PC-3 (cell line): Measurements from ENCODE around the gene MAML2. TPM values are rescaled to one million over a fixed set of nuclear protein-coding genes. Genes with fewer than 3 reads are reported as not detected.

Experiments
- ATAC-seq: fragments of 200-7000 bp; cut with Tn5 transposase; 2 replicates; pipeline ENCODE4 v1.9.1; 2020; ENCODE audit warnings: mild to moderate bottlenecking, moderate library complexity
- BruUV-seq: library from RNA; stranded (reverse); fragments of 400-500 nt; replicated peaks from 2 replicates; lab custom pipeline; 2021; lab: Mats Ljungman, UMichigan
- CTCF ChIA-PET: fragments of 300-600 bp; sonication (Branson Sonifier 250); formaldehyde crosslinking; loops from one replicate; lab custom pipeline; 2022; ENCODE audit warnings: antibody characterized with exemption; lab: Charles Lee
- POLR2A ChIA-PET: fragments of 300-600 bp; sonication (Branson Sonifier 250); formaldehyde crosslinking; loops from one replicate; lab custom pipeline; 2022; ENCODE audit warnings: antibody characterized with exemption; ENCODE audit not compliant: unreplicated experiment; lab: Charles Lee
- DNase-seq: peaks from one replicate; pipeline ENCODE4 v3.0.0-alpha.2; 2015
- H2AFZ ChIP-seq: fragments of 300-600 bp; sonication (generic); 2 replicates; pipeline ENCODE4 v1.6.0; 2016; ENCODE audit warnings: antibody characterized with exemption, low read length
- H3F3A ChIP-seq: fragments of 300-600 bp; sonication (generic); one replicate; pipeline ENCODE4 v1.6.0; 2017; ENCODE audit warnings: antibody characterized with exemption, low read length, control low read depth, mild to moderate bottlenecking; ENCODE audit not compliant: unreplicated experiment
- H3K27ac ChIP-seq: fragments of 300-600 bp; sonication (generic); 2 replicates; pipeline ENCODE4 v1.5.1; 2016; ENCODE audit warnings: mild to moderate bottlenecking, low read length
- H3K27me3 ChIP-seq: fragments of 300-600 bp; sonication (generic); 2 replicates; pipeline ENCODE4 v1.6.1; 2016; ENCODE audit warnings: low read length, mixed read lengths
- H3K36me3 ChIP-seq: fragments of 300-600 bp; sonication (generic); 2 replicates; pipeline ENCODE4 v1.6.1; 2016; ENCODE audit warnings: low read depth, mixed run types, low read length, mixed read lengths
- H3K4me1 ChIP-seq: fragments of 300-600 bp; sonication (generic); 2 replicates; pipeline ENCODE4 v1.5.1; 2016; ENCODE audit warnings: low read length; ENCODE audit not compliant: insufficient read depth
- H3K4me2 ChIP-seq: fragments of 300-600 bp; sonication (generic); 2 replicates; pipeline ENCODE4 v1.6.0; 2016; ENCODE audit warnings: low read length
- H3K4me3 ChIP-seq: fragments of 300-600 bp; sonication (generic); 2 replicates; pipeline ENCODE4 v1.5.1; 2016; ENCODE audit warnings: mild to moderate bottlenecking, low read length, mixed read lengths
- H3K79me2 ChIP-seq: fragments of 300-600 bp; sonication (generic); 2 replicates; pipeline ENCODE4 v1.6.1; 2017; ENCODE audit warnings: low read length, mixed read lengths
- H3K9ac ChIP-seq: fragments of 300-600 bp; sonication (generic); 2 replicates; pipeline ENCODE4 v1.6.0; 2016; ENCODE audit warnings: mild to moderate bottlenecking, low read length
- H3K9me2 ChIP-seq: fragments of 300-600 bp; sonication (generic); replicated peaks from 2 replicates; pipeline ENCODE4 v1.6.1; 2016; ENCODE audit warnings: mixed run types, low read length, mixed read lengths
- H3K9me3 ChIP-seq: fragments of 300-600 bp; sonication (generic); 2 replicates; pipeline ENCODE4 v1.6.1; 2016; ENCODE audit warnings: low read length, mixed read lengths
- H4K20me1 ChIP-seq: fragments of 300-600 bp; sonication (generic); 2 replicates; pipeline ENCODE4 v1.6.1; 2016; ENCODE audit warnings: low read length, mixed read lengths
- CTCF ChIP-seq: fragments of 300-600 bp; sonication (generic); conservative IDR thresholded peaks from 2 replicates; pipeline ENCODE4 v1.5.1; 2017; ENCODE audit warnings: antibody characterized with exemption, low read depth, mild to moderate bottlenecking, low read length
- EZH2 ChIP-seq: fragments of 300-600 bp; sonication (generic); IDR thresholded peaks from one replicate; pipeline ENCODE4 v1.6.1; 2017; ENCODE audit warnings: antibody characterized with exemption, mild to moderate bottlenecking, low read length; ENCODE audit not compliant: unreplicated experiment
- EZH2phosphoT487 ChIP-seq: fragments of 300-600 bp; sonication (generic); IDR thresholded peaks from 2 replicates; pipeline ENCODE4 v1.6.1; 2018; ENCODE audit warnings: mild to moderate bottlenecking, antibody characterized with exemption, low read length, borderline replicate concordance
- intact Hi-C: fragments of 100-400 bp; cut with micrococcal nuclease; formaldehyde crosslinking; loops from 2 replicates; pipeline ENCODE4 v1.9.0; 2023
- total RNA-seq: library from RNA; depleted of rRNA; stranded (reverse); fragments of >200 nt; gene quantifications from 2 replicates; pipeline ENCODE4 v1.2.3, GENCODE V29; 2014

MAML2 gene
- total RNA-seq, 1 experiment from 2014 or later: 10.9 TPM

- peaks cover 23% of the 10 kb centered on the region for H3F3A ChIP-seq
- peak overlapping the region; percentile 90 for H3K9ac ChIP-seq
- ATAC-seq: peak; percentile 68
- peaks cover 90% of the 10 kb centered on the region for H3K4me1 ChIP-seq
- TSS peak; percentile 96 for BruUV-seq
- H2AFZ ChIP-seq: 0 out of 2 replicates have a peak overlapping the region, but pooled peaks have one; percentile 6
- H3K27ac ChIP-seq: peak overlapping the region; percentile 96
- no peaks in the 10 kb centered on the region for H4K20me1 ChIP-seq
- intact Hi-C loops: loop anchor here (1.0 to 2.0 kb wide), 4 partner anchors 32 to 516 kb away; partner anchors contain the start of genes CCDC82 and CEP57
- no peaks in the 10 kb centered on the region for H3K27me3 ChIP-seq
- peaks cover 60% of the 10 kb centered on the region for H3K79me2 ChIP-seq
- no peak for TF ChIP-seq EZH2
- no peak for TF ChIP-seq CTCF
- peak overlapping the region; percentile 60 for H3K4me3 ChIP-seq
- peak overlapping the region; percentile 86 for H3K4me2 ChIP-seq
- no peaks in the 10 kb centered on the region for H3K36me3 ChIP-seq
- peak; percentile 100 for DNase-seq
- H3K9me2 ChIP-seq: no peaks in the 10 kb centered on the region
- CTCF ChIA-PET: interaction anchor here (1.1 to 2.0 kb wide), 2 partner anchors 36 to 162 kb away, joined by 4 to 11 read pairs; partner anchors contain the start of gene MAML2
- H3K9me3 ChIP-seq: no peaks in the 10 kb centered on the region
- POLR2A ChIA-PET: interaction anchor here (0.6 to 1.0 kb wide), 6 partner anchors 33 to 478 kb away, joined by 3 to 11 read pairs (median 6); partner anchors contain the start of genes CCDC82, JRKL and MAML2
These were observed 35.8 kb downstream of the MAML2 start for GRCh38 chr11:96306933-96307775.

GRCh38 chr11:96306600-96306932, 36.4 kb downstream of the MAML2 start:
- DNase-seq: no peak
- ChIA-PET POLR2A (interaction anchor here (0.6 to 1.0 kb wide), 5 partner anchors 32 to 477 kb away, joined by 5 to 11 read pairs (median 7); partner anchors contain the start of genes CCDC82, JRKL and MAML2), CTCF (interaction anchor here (1.1 to 2.0 kb wide), 2 partner anchors 37 to 162 kb away, joined by 4 to 11 read pairs; partner anchors contain the start of gene MAML2)
- H3K9me3 ChIP-seq: no peaks in the 10 kb centered on the region
- peak overlapping the region; percentile 53 for H3K4me3 ChIP-seq
- H3K36me3 ChIP-seq: no peaks in the 10 kb centered on the region
- no peaks in the 10 kb centered on the region for H3K9me2 ChIP-seq
- H2AFZ ChIP-seq: 0 out of 2 replicates have a peak overlapping the region, but pooled peaks have one; percentile 6
- intact Hi-C loops: loop anchor here (2.0 kb wide), 2 partner anchors 34 to 516 kb away; partner anchors contain the start of gene CEP57
- TF ChIP-seq EZH2phosphoT487 (no peak), CTCF (no peak), EZH2 (no peak)
- no peak for ATAC-seq
- peaks cover 65% of the 10 kb centered on the region for H3K79me2 ChIP-seq
- peak overlapping the region; percentile 86 for H3K4me2 ChIP-seq
- H3K4me1 ChIP-seq: peaks cover 87% of the 10 kb centered on the region
- no peaks in the 10 kb centered on the region for H3K27me3 ChIP-seq
- H3F3A ChIP-seq: peaks cover 23% of the 10 kb centered on the region
- peak overlapping the region; percentile 96 for H3K27ac ChIP-seq
- no peaks in the 10 kb centered on the region for H4K20me1 ChIP-seq
- H3K9ac ChIP-seq: peak overlapping the region; percentile 90
- BruUV-seq: TSS peak; percentile 80
